Stimulated activated CD8-positive, alpha-beta memory T cell treated with anti-CD3 and anti-CD28 coated beads, Interleukin-15, amount 100 ng/mL, for 1 hour (primary cell): ENCODE data around the gene FAT1.

Source experiments
- DNase-seq: peaks from one replicate; pipeline ENCODE4 v3.0.0-alpha.2; 2020; ENCODE audit warnings: low read depth

The FAT1 gene

GRCh38 chr4:186651624-186652023, 72.0 kb downstream of the FAT1 start:
- no peak for DNase-seq

DNA sequence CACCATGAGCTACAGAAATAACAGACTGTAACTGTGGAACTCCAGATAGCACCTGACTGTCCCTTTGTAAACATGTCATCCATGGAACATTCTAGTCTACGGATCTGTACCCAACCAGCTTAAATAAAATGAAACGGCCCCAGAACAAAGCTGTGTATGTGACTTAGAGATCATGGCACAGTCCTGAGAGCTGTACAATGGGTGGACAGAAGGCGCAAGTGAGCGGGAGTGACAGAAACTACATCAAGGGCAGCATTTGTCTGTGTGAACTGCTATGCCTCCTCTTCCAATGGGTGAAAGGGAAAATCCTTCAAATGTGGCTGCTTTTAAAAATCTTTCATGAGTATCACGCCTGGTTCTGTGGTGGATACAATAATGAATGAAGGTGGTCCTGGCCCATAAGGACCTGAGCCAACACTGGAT, 72.5 kb downstream of the FAT1 start:
- DNase-seq = no peak

DNA sequence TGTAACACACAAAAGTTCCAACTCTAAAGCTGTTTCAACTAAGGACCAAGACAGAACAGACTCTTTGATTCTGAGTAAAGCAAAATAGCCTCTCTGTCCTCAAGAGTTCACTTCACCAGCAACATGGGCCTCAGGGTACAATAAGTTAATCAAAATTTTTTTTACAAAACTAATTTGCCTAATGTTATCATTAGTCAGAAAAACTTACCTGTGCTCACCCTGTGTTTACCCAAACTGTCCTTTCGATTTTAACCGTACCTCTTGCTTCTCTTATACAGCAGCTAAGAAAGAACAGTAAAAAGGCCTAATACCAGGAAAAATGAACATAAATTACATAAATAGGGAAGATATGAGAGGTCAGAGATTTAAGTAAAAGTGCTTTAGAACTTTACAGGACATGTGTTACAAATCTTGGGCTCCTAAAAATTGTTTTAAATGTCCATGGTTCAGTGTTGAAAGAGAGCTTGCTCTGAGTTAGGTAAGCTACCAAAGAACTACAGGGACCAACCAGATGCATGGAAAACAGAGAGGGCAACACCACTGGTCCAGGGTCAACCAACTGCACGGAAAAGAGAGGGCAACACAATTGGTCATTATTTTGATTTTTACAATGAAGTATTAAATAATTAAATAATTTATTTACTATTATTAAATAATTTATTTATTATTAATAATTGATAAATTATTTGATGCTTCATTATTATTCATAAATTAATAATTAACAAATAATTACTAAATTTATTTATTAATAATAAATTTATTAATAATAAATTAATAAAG, 73.1 kb downstream of the FAT1 start:
- DNase-seq = no peak

GRCh38 chr4:186647821-186648220, 75.8 kb downstream of the FAT1 start:
- no peak for DNase-seq

GRCh38 chr4:186644737-186645261, 78.9 kb downstream of the FAT1 start:
- DNase-seq = no peak

- DNase-seq = no peak
Observed at GRCh38 chr4:186644311-186644638, 79.4 kb downstream of the FAT1 start.

DNA sequence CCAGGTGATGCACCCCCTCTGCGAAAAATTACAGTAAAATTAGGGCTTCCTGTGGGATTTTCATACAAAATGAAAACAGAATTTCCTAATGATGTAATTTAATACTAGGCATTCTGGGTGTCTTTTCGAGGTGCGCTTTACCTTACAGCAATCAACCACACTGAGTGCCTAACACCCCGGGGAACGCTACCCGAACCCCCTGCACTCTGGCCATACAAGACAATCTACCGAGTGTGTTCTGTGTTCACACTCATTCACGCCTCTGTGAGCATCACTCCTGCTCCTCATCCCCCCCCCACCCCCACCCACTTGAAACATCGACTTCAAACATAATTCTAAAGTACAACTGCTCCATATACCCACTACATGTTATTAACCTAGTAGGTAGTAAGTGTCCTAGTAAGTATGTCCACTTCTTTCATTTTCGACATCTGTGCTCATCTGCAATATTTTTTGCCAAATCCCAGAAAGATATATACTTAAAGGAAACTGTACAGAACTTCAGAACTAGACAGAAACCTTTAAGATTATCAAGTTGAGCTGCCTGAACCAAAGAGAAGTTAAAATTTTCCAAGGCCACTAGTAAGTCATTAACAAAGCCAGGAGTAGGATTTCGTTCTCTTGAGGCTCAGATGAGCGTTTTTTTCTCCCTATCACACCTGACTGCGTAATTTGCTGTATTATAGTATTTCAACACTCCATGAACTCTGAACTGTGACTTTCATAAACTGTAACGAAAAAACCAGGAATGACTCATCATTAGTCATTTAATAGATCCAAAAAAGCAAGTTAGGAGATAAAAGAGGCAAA, 80.0 kb downstream of the FAT1 start:
- DNase-seq = no peak

DNA sequence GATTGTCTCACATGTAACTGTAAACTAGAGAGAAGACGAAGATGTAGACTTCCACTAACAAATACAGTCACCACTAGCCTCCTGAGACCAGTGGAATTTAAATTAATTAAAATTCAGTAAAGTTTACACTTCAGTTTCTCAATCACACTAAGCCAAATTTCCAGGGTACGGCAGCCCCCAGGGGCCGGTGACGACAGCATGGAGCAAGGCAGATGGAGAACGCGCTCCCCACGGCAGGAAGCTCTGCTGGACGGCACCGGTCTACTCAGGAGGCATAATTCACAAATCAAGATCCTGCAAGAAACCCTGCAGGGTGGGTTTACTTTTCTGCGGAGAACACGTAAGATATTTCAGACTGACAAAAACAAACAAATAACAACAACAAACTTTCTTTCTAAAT, 80.7 kb downstream of the FAT1 start:
- DNase-seq = no peak

DNA sequence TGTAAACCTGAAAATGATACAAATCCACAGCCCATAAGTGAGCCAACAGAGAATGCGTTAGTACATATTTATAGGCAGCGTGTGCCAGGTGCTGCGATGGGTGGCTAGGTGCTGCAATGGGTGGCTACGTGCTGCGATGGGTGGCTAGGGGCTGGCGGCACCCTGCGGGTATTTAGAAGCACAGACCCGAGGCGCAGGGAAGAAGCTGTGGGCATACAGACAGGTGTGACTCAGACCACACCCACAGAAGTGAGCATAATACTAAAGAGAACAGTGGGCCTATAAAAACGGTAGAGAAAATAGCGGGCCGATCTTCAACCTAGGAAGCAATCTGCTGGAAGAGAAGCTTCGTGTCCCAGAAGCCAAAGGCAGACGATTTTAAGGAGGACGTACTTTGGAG, 81.1 kb downstream of the FAT1 start:
- no peak for DNase-seq

DNA sequence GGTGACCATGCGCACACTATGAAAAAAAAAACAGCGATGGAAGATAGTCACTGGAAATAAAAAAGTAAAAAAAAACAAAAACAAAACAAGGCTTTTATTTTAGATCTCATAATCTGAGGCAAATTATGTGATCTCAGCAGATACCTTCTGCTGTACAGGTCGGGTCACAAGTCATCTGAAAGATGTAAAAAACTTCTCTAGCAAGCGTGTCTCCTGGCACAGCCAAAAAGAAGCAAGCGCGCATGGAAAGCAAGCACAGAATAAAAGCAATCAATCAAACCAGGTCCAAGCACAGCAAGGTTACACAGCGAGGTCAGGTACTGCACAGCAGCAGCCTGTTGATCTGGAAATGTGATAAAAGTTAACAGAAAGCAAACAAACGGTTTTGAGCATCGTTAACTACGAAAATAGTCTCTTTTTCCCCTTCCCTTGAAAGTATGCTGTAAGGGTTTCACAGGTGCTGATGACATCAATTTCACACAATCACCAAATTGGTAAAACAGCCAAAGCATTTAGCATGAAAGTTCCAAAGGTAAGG, 89.0 kb downstream of the FAT1 start:
- DNase-seq = no peak

- DNase-seq = no peak
Observed at GRCh38 chr4:186633844-186634243, 89.8 kb downstream of the FAT1 start.

GRCh38 chr4:186630128-186630527, 93.5 kb downstream of the FAT1 start:
- no peak for DNase-seq

DNA sequence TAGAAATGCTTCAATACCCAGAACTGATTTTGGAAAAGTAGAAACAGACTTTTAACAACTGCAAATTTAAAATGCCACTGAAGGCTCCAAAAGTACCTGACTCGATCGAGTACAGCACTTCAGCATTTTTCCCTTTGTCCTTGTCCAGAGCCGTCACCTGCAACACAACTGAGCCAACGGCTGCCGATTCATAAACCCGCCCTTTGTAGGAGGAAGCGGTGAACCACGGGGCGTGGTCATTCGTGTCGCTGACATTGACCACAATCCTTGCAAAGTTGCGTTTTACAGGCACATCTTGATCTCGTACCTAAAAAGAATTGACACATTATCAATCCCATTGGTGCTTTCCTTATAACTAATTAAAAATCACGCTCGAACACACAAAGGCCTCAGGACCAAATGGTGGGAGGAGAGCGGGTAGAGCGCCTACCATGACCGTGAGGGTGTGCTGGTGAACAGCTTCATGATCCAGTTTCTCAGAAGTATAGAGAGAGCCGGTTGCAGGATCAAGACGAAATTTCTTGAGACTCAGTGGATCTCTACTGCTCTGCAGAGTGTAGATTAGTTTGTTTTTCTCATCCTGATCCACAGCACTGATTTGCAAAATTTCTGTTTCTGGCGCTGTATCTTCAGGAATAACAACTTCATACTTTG, 95.5 kb downstream of the FAT1 start:
- DNase-seq = no peak

DNA sequence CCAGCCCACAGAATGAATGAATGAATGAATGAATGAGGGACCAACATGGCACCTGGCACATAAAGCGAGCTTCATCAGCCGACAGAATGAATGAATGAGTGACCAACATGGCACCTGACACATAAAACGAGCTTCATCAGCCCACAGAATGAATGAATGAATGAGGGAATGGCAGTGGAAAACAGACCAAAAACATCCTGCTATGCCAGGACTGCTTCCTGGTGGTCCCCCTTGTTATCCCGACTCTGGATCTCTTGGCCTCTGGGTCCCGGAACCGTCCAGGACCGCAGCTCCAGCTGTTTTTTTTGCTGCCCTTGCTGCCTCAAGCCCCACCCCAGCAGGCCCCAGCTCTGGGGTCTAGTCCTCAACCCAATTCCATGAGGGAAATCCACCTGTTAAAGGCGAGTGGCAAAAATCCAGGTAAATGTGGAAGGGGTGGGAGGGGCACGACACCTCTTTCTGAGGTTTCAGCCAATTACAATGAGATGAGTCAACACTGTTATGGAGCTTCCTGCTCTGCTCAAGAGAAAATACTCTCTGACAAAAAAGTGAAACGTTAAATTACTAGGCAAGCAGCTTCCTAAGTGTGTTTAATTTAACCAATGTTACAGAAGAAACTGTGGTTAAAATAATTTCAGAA, 96.3 kb downstream of the FAT1 start:
- no peak for DNase-seq

GRCh38 chr4:186624951-186625350, 98.7 kb downstream of the FAT1 start:
- no peak for DNase-seq

DNA sequence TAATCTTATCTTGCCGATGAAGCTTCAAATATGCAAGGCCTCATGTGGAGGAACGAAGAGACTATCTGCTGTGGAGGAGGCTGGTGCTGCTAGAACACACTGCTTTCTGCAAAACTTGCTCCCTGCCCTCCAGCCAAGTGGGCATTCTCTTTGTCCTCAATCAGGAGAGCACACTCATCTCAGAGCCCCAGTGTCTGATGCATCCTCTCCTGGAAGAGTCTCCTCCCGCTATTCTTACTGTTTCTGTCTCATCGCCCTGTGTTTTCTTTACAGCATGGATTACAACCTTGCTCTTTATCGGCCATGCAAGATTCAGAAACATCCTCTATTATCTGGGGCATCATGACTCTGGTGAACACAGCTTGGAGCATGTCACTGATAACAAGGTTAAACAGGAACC, 100.1 kb downstream of the FAT1 start:
- no peak for DNase-seq

DNA sequence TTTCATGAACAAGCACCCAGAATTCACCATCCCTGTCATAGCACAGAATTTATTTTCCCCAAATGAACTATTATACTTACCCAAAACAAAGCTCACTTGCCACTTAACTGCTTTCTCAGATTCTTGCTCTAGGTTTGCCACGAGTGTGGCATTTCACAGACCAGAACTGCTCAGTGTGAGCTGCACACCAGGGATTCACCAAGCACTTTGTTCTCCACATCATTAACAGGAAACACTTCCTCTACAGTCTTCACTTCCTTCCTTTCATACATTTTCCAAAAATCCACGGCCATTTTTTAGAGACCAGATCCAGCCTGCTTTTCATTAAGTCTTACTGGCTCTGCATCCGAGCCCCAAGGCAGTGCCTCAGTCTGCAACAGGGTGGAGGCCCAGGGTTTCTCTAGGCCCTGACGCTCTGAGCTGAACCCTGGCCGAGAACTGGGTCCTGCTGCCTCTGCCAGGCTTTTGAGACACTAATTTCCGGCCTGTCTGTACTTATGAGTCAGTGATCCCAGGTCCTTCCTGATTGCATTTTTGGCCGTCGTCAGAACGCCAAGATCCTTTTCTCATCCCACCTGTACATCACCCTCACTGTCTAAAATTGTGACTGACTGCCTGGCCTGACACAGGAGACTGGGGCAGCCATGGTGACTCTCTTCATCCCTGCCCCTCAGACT, 100.7 kb downstream of the FAT1 start:
- DNase-seq = no peak

DNA sequence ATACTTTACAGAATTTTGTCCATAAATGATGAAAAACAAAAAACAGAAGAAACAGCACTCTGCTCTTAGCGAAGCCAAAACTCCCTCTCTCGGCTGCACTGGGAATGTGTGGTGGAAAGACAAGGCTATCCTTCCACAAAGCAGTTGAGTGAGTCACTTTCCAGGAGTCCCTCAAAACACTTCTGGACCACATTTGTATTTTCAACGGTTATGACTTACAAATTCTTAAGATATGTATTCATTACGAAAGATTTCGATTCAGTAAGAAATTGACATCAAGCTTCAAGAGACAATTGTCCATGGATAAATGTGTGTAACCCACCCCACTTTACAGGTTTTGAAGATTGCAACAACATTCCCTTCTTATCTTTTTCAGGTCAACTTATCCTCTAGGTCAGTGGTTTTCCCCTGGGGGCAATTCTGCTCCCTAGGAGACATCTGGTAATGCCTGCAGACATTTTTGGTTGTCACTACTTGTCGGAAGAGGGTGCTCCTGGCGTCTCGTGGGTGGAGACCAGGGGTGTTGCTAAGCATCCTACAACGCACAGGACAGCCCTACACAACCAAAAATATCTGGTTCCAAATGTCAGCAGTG, 101.6 kb downstream of the FAT1 start:
- DNase-seq = no peak

- no peak for DNase-seq
Observed at GRCh38 chr4:186619088-186619487, 104.6 kb downstream of the FAT1 start.

DNA sequence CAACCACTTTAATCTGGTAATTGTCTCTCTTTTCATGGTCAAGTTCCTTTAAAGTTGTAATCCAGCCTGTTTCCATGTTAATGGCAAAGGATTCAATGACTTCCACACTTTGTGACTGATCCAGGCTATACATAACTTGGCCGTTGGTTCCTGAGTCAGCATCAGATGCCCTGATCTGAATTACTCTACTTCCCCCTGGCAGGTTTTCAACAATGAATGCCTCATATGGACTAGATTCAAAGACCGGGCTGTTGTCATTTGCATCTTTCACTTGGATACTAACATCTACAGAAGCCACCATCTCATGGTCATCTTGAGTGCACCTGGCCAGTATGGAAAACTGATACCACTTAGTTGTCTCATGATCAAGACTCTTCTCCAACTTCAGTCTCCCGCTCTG, 105.7 kb downstream of the FAT1 start:
- DNase-seq = no peak

GRCh38 chr4:186607490-186607889, 116.2 kb downstream of the FAT1 start:
- DNase-seq = no peak
